CD4-positive, alpha-beta T cell treated with Interleukin-21 for 1 hour (primary cell): ENCODE data around the gene PTPRN2.
"Not testable (repeated sequence)": the region's sequence is repeated elsewhere in the genome, so short reads cannot be mapped to it uniquely, and the experiment has no call there.

ENCODE experiments used
- DNase-seq: peaks from one replicate; pipeline ENCODE4 v3.0.0-alpha.2; 2020

PTPRN2 gene

GRCh38 chr7:157674715-157675426 lies 912.8 kb downstream of the PTPRN2 start:
- no peak for DNase-seq

GRCh38 chr7:157674027-157674714 lies 913.5 kb downstream of the PTPRN2 start:
- DNase-seq, result no peak

GRCh38 chr7:157673573-157673972 lies 914.0 kb downstream of the PTPRN2 start:
- no peak for DNase-seq

- no peak for DNase-seq
Observed at GRCh38 chr7:157671358-157672255, 916.0 kb downstream of the PTPRN2 start.

- DNase-seq, result no peak
Observed at GRCh38 chr7:157670490-157671357, 916.9 kb downstream of the PTPRN2 start.

- DNase-seq, result no peak
Observed at GRCh38 chr7:157669768-157670351, 917.8 kb downstream of the PTPRN2 start.

- DNase-seq, result no peak
Observed at GRCh38 chr7:157668884-157669767, 918.5 kb downstream of the PTPRN2 start.

- no peak for DNase-seq
Observed at GRCh38 chr7:157668221-157668883, 919.3 kb downstream of the PTPRN2 start.

GRCh38 chr7:157667731-157668130 lies 919.9 kb downstream of the PTPRN2 start:
- no peak for DNase-seq

- DNase-seq, result no peak
Observed at GRCh38 chr7:157667261-157667660, 920.4 kb downstream of the PTPRN2 start.

- no peak for DNase-seq
Observed at GRCh38 chr7:157666530-157667040, 921.0 kb downstream of the PTPRN2 start.

- DNase-seq, result not testable (repeated sequence)
Observed at GRCh38 chr7:157665634-157665988, 922.0 kb downstream of the PTPRN2 start.

GRCh38 chr7:157664871-157665633 lies 922.6 kb downstream of the PTPRN2 start:
- DNase-seq, result no peak

GRCh38 chr7:157664034-157664433 lies 923.6 kb downstream of the PTPRN2 start:
- DNase-seq, result no peak

- DNase-seq, result no peak
Observed at GRCh38 chr7:157662981-157663716, 924.5 kb downstream of the PTPRN2 start.

GRCh38 chr7:157662110-157662791 lies 925.4 kb downstream of the PTPRN2 start:
- DNase-seq, result no peak

GRCh38 chr7:157661611-157661975 lies 926.0 kb downstream of the PTPRN2 start:
- DNase-seq, result no peak

GRCh38 chr7:157660971-157661610 lies 926.5 kb downstream of the PTPRN2 start:
- no peak for DNase-seq
